HCT116 (cell line): ENCODE results near the gene GLA.

Experiments
- MAX ChIP-seq: IDR thresholded peaks from 2 replicates; pipeline ENCODE4 v1.6.1; 2012
- TF ChIP-seq, protein P1 (sequence below), 3 experiments: fragments of 200-600 bp in 1 of 3; sonication (generic) in 1 of 3; IDR thresholded peaks in 2 of 3; conservative IDR thresholded peaks in 1 of 3; 2 replicates each; pipeline ENCODE4 v1.5.1; 2012 to 2017; ENCODE audit warnings: low read depth in 2 of 3, low read length in 2 of 3, antibody characterized with exemption in 1 of 3, borderline replicate concordance in 1 of 3, control low read depth in 1 of 3, mild to moderate bottlenecking in 1 of 3, mixed read lengths in 1 of 3, mixed run types in 1 of 3, moderate library complexity in 1 of 3; ENCODE audit not compliant: insufficient read depth in 1 of 3

DNA sequence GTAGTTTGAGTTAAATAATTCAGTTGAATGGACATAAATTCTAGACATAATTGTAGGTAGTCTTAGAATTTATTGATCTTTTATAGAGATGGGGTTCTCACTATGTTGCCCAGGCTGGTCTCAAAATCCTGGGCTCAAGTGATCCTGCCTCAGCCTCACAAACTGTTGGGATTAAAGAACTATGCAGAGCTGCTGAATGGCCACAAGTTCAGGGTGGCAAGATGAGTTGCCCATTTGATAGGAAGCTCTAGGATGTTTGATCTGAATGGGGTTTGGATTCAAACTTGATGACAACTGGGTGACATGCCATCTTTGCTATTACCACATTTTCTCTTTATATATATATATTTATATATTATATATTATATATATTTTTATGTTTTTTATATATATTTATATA lies 13.4 kb downstream of the GLA start:
- TF ChIP-seq, protein P1, sequence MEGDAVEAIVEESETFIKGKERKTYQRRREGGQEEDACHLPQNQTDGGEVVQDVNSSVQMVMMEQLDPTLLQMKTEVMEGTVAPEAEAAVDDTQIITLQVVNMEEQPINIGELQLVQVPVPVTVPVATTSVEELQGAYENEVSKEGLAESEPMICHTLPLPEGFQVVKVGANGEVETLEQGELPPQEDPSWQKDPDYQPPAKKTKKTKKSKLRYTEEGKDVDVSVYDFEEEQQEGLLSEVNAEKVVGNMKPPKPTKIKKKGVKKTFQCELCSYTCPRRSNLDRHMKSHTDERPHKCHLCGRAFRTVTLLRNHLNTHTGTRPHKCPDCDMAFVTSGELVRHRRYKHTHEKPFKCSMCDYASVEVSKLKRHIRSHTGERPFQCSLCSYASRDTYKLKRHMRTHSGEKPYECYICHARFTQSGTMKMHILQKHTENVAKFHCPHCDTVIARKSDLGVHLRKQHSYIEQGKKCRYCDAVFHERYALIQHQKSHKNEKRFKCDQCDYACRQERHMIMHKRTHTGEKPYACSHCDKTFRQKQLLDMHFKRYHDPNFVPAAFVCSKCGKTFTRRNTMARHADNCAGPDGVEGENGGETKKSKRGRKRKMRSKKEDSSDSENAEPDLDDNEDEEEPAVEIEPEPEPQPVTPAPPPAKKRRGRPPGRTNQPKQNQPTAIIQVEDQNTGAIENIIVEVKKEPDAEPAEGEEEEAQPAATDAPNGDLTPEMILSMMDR (IDR thresholded peaks at IDR 0.05 in 2 of 3, conservative IDR thresholded peaks at IDR 0.05 in 1 of 3; ENCODE audit: borderline replicate concordance in 1 of 3, insufficient read depth in 1 of 3, low read depth in 2 of 3, low read length in 2 of 3), result no peak
- TF ChIP-seq MAX, result no peak
